IMR-90 (cell line): ENCODE results near the gene TRIM37.

Experiments used
- BHLHE40 ChIP-seq: fragments of 150-350 bp; IDR thresholded peaks from 2 replicates; pipeline ENCODE4 v1.6.1; 2016; ENCODE audit warnings: mild to moderate bottlenecking, low read depth, low read length
- CEBPB ChIP-seq: IDR thresholded peaks from 2 replicates; pipeline ENCODE4 v1.6.1; 2012; ENCODE audit warnings: low read depth, low read length, improper control_type of control experiment
- FOS ChIP-seq: fragments of 150-350 bp; IDR thresholded peaks from 2 replicates; pipeline ENCODE4 v1.6.1; 2016; ENCODE audit warnings: low read depth, low read length
- MAFK ChIP-seq: IDR thresholded peaks from 2 replicates; pipeline ENCODE4 v1.6.1; 2012; ENCODE audit warnings: low read depth, low read length, improper control_type of control experiment
- MAZ ChIP-seq: IDR thresholded peaks from 2 replicates; pipeline ENCODE4 v1.6.1; 2012; ENCODE audit warnings: low read depth, mild to moderate bottlenecking, low read length, improper control_type of control experiment, moderate library complexity, borderline replicate concordance
- POLR2A ChIP-seq: IDR thresholded peaks from 2 replicates; pipeline ENCODE4 v1.6.1; 2012; ENCODE audit warnings: mild to moderate bottlenecking, low read depth, low read length
- RAD21 ChIP-seq: IDR thresholded peaks from 2 replicates; pipeline ENCODE4 v1.6.1; 2012; ENCODE audit warnings: low read length, improper control_type of control experiment
- RCOR1 ChIP-seq: IDR thresholded peaks from 2 replicates; pipeline ENCODE4 v1.6.1; 2012; ENCODE audit warnings: mild to moderate bottlenecking, low read length, improper control_type of control experiment; ENCODE audit not compliant: insufficient replicate concordance
- RFX5 ChIP-seq: IDR thresholded peaks from 2 replicates; pipeline ENCODE4 v1.8.0; 2012; ENCODE audit warnings: low read depth, mild to moderate bottlenecking, low read length, moderate library complexity
- TF ChIP-seq, protein P1 (sequence below): conservative IDR thresholded peaks from 2 replicates; pipeline ENCODE4 v1.5.1; 2012; ENCODE audit warnings: mild to moderate bottlenecking, low read depth, low read length, improper control_type of control experiment

DNA sequence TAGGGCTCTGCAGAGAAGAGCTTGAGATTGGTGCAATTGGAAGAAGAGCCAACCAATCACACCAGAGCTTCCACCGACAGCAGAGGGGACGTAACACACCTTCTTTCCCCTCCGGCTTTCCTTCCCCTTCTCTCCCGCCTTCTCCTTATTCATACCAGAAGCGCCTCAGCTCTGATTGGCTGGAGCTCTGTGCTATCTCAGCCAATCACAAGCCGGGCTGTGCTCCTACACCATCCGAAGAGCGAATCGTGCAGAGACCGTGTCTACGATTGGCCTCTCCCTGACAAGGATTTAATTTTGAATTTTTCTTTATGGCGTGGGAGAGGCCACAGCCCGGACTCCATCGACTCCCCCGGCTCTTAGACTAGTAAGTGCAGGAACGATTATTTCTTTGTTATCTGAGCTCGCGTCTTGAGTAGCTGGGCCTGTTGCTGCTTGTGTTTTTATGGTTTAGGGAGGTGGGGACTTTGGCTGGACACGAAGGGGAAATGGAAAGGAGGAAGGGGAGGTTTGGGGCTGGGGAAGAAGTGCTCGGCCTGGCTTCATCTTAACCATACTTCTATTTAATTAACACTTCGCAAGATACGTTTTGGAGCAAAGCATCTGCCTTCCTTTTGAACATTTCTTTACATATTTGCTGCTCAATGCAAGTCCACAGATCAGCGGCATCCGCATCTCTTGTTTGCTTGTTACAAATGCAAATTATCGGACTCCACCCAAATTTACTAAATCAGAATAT lies 48.9 kb upstream of the TRIM37 start, which contains the start of gene PRR11:
- no peak; the same call in 1 of the 2 replicates for TF ChIP-seq POLR2A
- TF ChIP-seq, protein P1, sequence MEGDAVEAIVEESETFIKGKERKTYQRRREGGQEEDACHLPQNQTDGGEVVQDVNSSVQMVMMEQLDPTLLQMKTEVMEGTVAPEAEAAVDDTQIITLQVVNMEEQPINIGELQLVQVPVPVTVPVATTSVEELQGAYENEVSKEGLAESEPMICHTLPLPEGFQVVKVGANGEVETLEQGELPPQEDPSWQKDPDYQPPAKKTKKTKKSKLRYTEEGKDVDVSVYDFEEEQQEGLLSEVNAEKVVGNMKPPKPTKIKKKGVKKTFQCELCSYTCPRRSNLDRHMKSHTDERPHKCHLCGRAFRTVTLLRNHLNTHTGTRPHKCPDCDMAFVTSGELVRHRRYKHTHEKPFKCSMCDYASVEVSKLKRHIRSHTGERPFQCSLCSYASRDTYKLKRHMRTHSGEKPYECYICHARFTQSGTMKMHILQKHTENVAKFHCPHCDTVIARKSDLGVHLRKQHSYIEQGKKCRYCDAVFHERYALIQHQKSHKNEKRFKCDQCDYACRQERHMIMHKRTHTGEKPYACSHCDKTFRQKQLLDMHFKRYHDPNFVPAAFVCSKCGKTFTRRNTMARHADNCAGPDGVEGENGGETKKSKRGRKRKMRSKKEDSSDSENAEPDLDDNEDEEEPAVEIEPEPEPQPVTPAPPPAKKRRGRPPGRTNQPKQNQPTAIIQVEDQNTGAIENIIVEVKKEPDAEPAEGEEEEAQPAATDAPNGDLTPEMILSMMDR, result no peak
- TF ChIP-seq RAD21, result no peak
- TF ChIP-seq RCOR1, result no peak
- no peak for TF ChIP-seq BHLHE40
- TF ChIP-seq CEBPB, result no peak
- TF ChIP-seq MAFK, result no peak
- no peak for TF ChIP-seq RFX5
- TF ChIP-seq FOS, result no peak
- no peak for TF ChIP-seq MAZ
